GM23338 (cell line): ENCODE data around the gene DSG3. TPM values are rescaled to one million over a fixed set of nuclear protein-coding genes. Genes with fewer than 3 reads are reported as not detected.
"Not testable (repeated sequence)": the region's sequence is repeated elsewhere in the genome, so short reads cannot be mapped to it uniquely, and the experiment has no call there.

Experiments used
- ATAC-seq: fragments of 200-7000 bp; cut with Tn5 transposase; 3 replicates; pipeline ENCODE4 v1.9.1; 2020
- DNase-seq: peaks from one replicate; pipeline ENCODE4 v3.0.0-alpha.2; 2015; ENCODE audit warnings: low spot score
- H2AFZ ChIP-seq: fragments of 200-600 bp; sonication (generic); 2 replicates; pipeline ENCODE4 v1.8.0; 2016; ENCODE audit warnings: antibody characterized with exemption, mild to moderate bottlenecking, moderate library complexity
- H3F3A ChIP-seq: fragments of 200-600 bp; sonication (generic); replicated peaks from 2 replicates; pipeline ENCODE4 v1.8.0; 2017; ENCODE audit warnings: antibody characterized with exemption, mixed run types, low read depth
- H3K27ac ChIP-seq: fragments of 200-600 bp; sonication (generic); 2 replicates; pipeline ENCODE4 v1.6.1; 2016; ENCODE audit warnings: low read depth
- H3K27me3 ChIP-seq: fragments of 200-600 bp; sonication (generic); 2 replicates; pipeline ENCODE4 v1.8.0; 2016; ENCODE audit warnings: mild to moderate bottlenecking, mixed run types, moderate library complexity; ENCODE audit not compliant: insufficient read depth
- H3K36me3 ChIP-seq: fragments of 200-600 bp; sonication (generic); 2 replicates; pipeline ENCODE4 v1.8.0; 2016; ENCODE audit warnings: mild to moderate bottlenecking; ENCODE audit not compliant: insufficient read depth
- H3K4me1 ChIP-seq: fragments of 200-600 bp; sonication (generic); 2 replicates; pipeline ENCODE4 v1.8.0; 2016; ENCODE audit warnings: mild to moderate bottlenecking, moderate library complexity; ENCODE audit not compliant: insufficient read depth
- H3K4me2 ChIP-seq: fragments of 200-600 bp; sonication (generic); 2 replicates; pipeline ENCODE4 v1.7.1; 2017; ENCODE audit warnings: mixed run types
- H3K4me3 ChIP-seq: fragments of 200-600 bp; sonication (generic); 2 replicates; pipeline ENCODE4 v1.6.1; 2016; ENCODE audit warnings: mixed run types
- H3K79me2 ChIP-seq: fragments of 200-600 bp; sonication (generic); replicated peaks from 2 replicates; pipeline ENCODE4 v1.8.0; 2017; ENCODE audit warnings: mild to moderate bottlenecking; ENCODE audit not compliant: insufficient read depth
- H3K9me2 ChIP-seq: fragments of 200-600 bp; sonication (generic); 2 replicates; pipeline ENCODE4 v1.8.0; 2017; ENCODE audit not compliant: insufficient read depth
- H4K20me1 ChIP-seq: fragments of 200-600 bp; sonication (generic); replicated peaks from 2 replicates; pipeline ENCODE4 v1.8.0; 2017; ENCODE audit warnings: mild to moderate bottlenecking; ENCODE audit not compliant: insufficient read depth
- H3K27ac Mint-ChIP-seq: 2 replicates; pipeline ENCODE4 v1.8.0; 2020; ENCODE audit warnings: inconsistent platforms, mild to moderate bottlenecking, moderate library complexity, mixed read lengths
- H3K27me3 Mint-ChIP-seq: 3 replicates; pipeline ENCODE4 v1.8.0; 2022; ENCODE audit warnings: low read depth, mild to moderate bottlenecking, moderate library complexity, mixed read lengths, inconsistent platforms; ENCODE audit not compliant: insufficient read depth, poor library complexity
- H3K36me3 Mint-ChIP-seq: 3 replicates; pipeline ENCODE4 v1.8.0; 2021; ENCODE audit warnings: low read depth, mild to moderate bottlenecking, inconsistent platforms, moderate library complexity, mixed read lengths
- H3K4me1 Mint-ChIP-seq: 3 replicates; pipeline ENCODE4 v1.8.0; 2020; ENCODE audit warnings: mild to moderate bottlenecking, inconsistent platforms, mixed read lengths
- H3K4me3 Mint-ChIP-seq: 3 replicates; pipeline ENCODE4 v1.8.0; 2021; ENCODE audit warnings: moderate library complexity, mild to moderate bottlenecking, inconsistent platforms, mixed read lengths
- H3K9me3 Mint-ChIP-seq: 3 replicates; pipeline ENCODE4 v1.8.0; 2020; ENCODE audit warnings: moderate library complexity, mild to moderate bottlenecking, inconsistent platforms, mixed read lengths
- CREB1 ChIP-seq: fragments of 250-450 bp; sonication (Bioruptor Pico); IDR thresholded peaks from 2 replicates; pipeline ENCODE4 v1.5.0; 2020; ENCODE audit warnings: low read depth, mild to moderate bottlenecking, moderate library complexity
- CTCF ChIP-seq, 2 experiments: fragments of 200-600 bp in 1 of 2; sonication (generic) in 1 of 2; conservative IDR thresholded peaks; 2 replicates each; pipeline versions ENCODE4 v1.5.1 to v1.6.1; 2016 to 2017; ENCODE audit warnings: antibody characterized with exemption in 2 of 2, low read depth in 2 of 2, mild to moderate bottlenecking in 2 of 2, moderate library complexity in 1 of 2
- ETS1 ChIP-seq: IDR thresholded peaks from 2 replicates; pipeline ENCODE4 v1.6.1; 2016; ENCODE audit warnings: antibody characterized with exemption
- EZH2 ChIP-seq: fragments of 200-600 bp; sonication (generic); IDR thresholded peaks from one replicate; pipeline ENCODE4 v1.8.0; 2017; ENCODE audit warnings: antibody characterized with exemption, mild to moderate bottlenecking, low read depth; ENCODE audit not compliant: unreplicated experiment
- JUNB ChIP-seq: IDR thresholded peaks from one replicate; pipeline ENCODE4 v1.6.1; 2016; ENCODE audit warnings: antibody characterized with exemption; ENCODE audit not compliant: unreplicated experiment
- NANOG ChIP-seq: IDR thresholded peaks from 2 replicates; pipeline ENCODE4 v1.6.1; 2016; ENCODE audit warnings: antibody characterized with exemption, borderline replicate concordance
- POLR2AphosphoS5 ChIP-seq: IDR thresholded peaks from 2 replicates; pipeline ENCODE4 v1.6.1; 2016; ENCODE audit warnings: antibody characterized with exemption, low read depth
- REST ChIP-seq: IDR thresholded peaks from one replicate; pipeline ENCODE4 v1.6.1; 2018; ENCODE audit warnings: antibody characterized with exemption; ENCODE audit not compliant: unreplicated experiment
- STAT1 ChIP-seq: IDR thresholded peaks from one replicate; pipeline ENCODE4 v1.6.1; 2016; ENCODE audit warnings: antibody characterized with exemption; ENCODE audit not compliant: unreplicated experiment
- ZNF114 ChIP-seq: fragments of 250-450 bp; sonication (Bioruptor Pico); IDR thresholded peaks from 2 replicates; pipeline ENCODE4 v1.5.0; 2020; ENCODE audit warnings: mild to moderate bottlenecking, moderate library complexity
- ZNF331 ChIP-seq: fragments of 250-450 bp; sonication (Bioruptor Pico); IDR thresholded peaks from 2 replicates; pipeline ENCODE4 v1.5.0; 2020; ENCODE audit warnings: low read depth, mild to moderate bottlenecking, moderate library complexity
- polyA plus RNA-seq: library from polyadenylated mRNA; unstranded; fragments of >200 nt; fragmentation: Nextera tagmentation; extraction: Ambion mirVana; gene quantifications from 2 replicates; pipeline ENCODE4 v1.2.1, GENCODE V29; 2016
- total RNA-seq: library from RNA; depleted of rRNA; stranded (reverse); fragments of >200 nt; shearing (Covaris generic); gene quantifications from 2 replicates; pipeline ENCODE4 v1.2.3, GENCODE V29; 2014

DSG3 gene
- total and polyA plus RNA-seq, 2 experiments from 2014 or later, result 0.05 to 0.24 TPM

GRCh38 chr18:31494705-31495244 is 47.2 kb downstream of the DSG3 start:
- H3K27ac Mint-ChIP-seq, H3K27me3 Mint-ChIP-seq, H3K4me3 Mint-ChIP-seq, H2AFZ ChIP-seq, ATAC-seq, H3F3A ChIP-seq, H4K20me1 ChIP-seq, DNase-seq, H3K4me3 ChIP-seq, H3K27ac ChIP-seq, H3K36me3 Mint-ChIP-seq, H3K36me3 ChIP-seq, H3K9me2 ChIP-seq, H3K4me2 ChIP-seq, H3K27me3 ChIP-seq, H3K9me3 Mint-ChIP-seq: not testable (repeated sequence)
- Histone ChIP-seq H3K4me1 (peaks cover 19% of the 10 kb centered on the region), H3K79me2 (peaks cover 14% of the 10 kb centered on the region)
- H3K4me1 Mint-ChIP-seq, result peaks cover 14% of the 10 kb centered on the region

- no peak for TF ChIP-seq JUNB
- TF ChIP-seq ZNF114, result no peak
- H3K4me1 ChIP-seq, result peaks cover 34% of the 10 kb centered on the region
- H3K4me2 ChIP-seq, result peak overlapping the region; percentile 91
- H2AFZ ChIP-seq, result peak overlapping the region; percentile 95
- peaks cover 41% of the 10 kb centered on the region for H3K79me2 ChIP-seq
- no peaks in the 10 kb centered on the region for H3K9me2 ChIP-seq
- H3K36me3 ChIP-seq, result no peaks in the 10 kb centered on the region
- 0 out of 2 replicates have a peak, but pooled peaks cover 6% of the 10 kb centered on the region for H3F3A ChIP-seq
- Mint-ChIP-seq H3K4me1 (peaks cover 28% of the 10 kb centered on the region), H3K36me3 (no peaks in the 10 kb centered on the region), H3K4me3 (peak overlapping the region; percentile 97), H3K27ac (peak overlapping the region; percentile 80; the same call in 1 of the 2 replicates), H3K27me3 (peaks cover 4% of the 10 kb centered on the region), H3K9me3 (no peaks in the 10 kb centered on the region; the same call in 2 of the 3 replicates)
- DNase-seq (peak; percentile 62), ATAC-seq (peak; percentile 57)
- H4K20me1 ChIP-seq, result peaks cover 18% of the 10 kb centered on the region
- H3K27ac ChIP-seq, result peak overlapping the region; percentile 95
- H3K4me3 ChIP-seq, result peak overlapping the region; percentile 93
- H3K27me3 ChIP-seq, result 0 out of 2 replicates have a peak, but pooled peaks cover 6% of the 10 kb centered on the region
Measured at GRCh38 chr18:31497404-31497835, 49.9 kb downstream of the DSG3 start.

- peak; percentile 90 for DNase-seq
- peak; percentile 86 for ATAC-seq
- 0 out of 2 replicates have a peak, but pooled peaks cover 6% of the 10 kb centered on the region for H3K27me3 ChIP-seq
- H3K9me3 Mint-ChIP-seq, result no peaks in the 10 kb centered on the region; the same call in 1 of the 3 replicates
- peaks cover 2% of the 10 kb centered on the region for H3K27me3 Mint-ChIP-seq
- no peaks in the 10 kb centered on the region for H3K9me2 ChIP-seq
- TF ChIP-seq REST (no peak), CREB1 (CRISPR knock-in tag) (peak; percentile 73), NANOG (no peak), CTCF (conservative IDR thresholded peaks at IDR 0.05; ENCODE audit: low read depth in 2 of 2) (peak in 1 of 2 experiments; percentile 25; a peak in 2 of 4 replicates), ZNF331 (CRISPR knock-in tag) (no peak), ETS1 (no peak), EZH2 (no peak), STAT1 (no peak), JUNB (no peak), ZNF114 (no peak), POLR2AphosphoS5 (peak; percentile 45; the same call in 1 of the 2 replicates)
- peaks cover 46% of the 10 kb centered on the region for H3K79me2 ChIP-seq
- peaks cover 34% of the 10 kb centered on the region for H3K4me1 ChIP-seq
- H3K4me3 ChIP-seq, result peak within 1 kb of the TSS; percentile 93
- peak within 1 kb of the TSS; percentile 91 for H3K4me2 ChIP-seq
- no peaks in the 10 kb centered on the region for H3K36me3 Mint-ChIP-seq
- H3K27ac Mint-ChIP-seq, result peak within 1 kb of the TSS; percentile 98
- H3K36me3 ChIP-seq, result no peaks in the 10 kb centered on the region
- peak within 1 kb of the TSS; percentile 97 for H3K4me3 Mint-ChIP-seq
- peaks cover 28% of the 10 kb centered on the region for H3K4me1 Mint-ChIP-seq
- H4K20me1 ChIP-seq, result peaks cover 24% of the 10 kb centered on the region
- H3K27ac ChIP-seq, result peak within 1 kb of the TSS; percentile 95
- H2AFZ ChIP-seq, result peak within 1 kb of the TSS; percentile 95
- 0 out of 2 replicates have a peak, but pooled peaks cover 6% of the 10 kb centered on the region for H3F3A ChIP-seq
Measured at GRCh38 chr18:31497836-31498573, 50.5 kb downstream of the DSG3 start, which contains the start of gene DSG2. DSG2 (plus strand) TSS chr18:31498177; CDS start chr18:31498252, 75 bp downstream.
